Measurements from ENCODE around the gene GRIK2. TPM values are rescaled to one million over a fixed set of nuclear protein-coding genes. Genes with fewer than 3 reads are reported as not detected.

Gene GRIK2
- total and polyA plus RNA-seq, 2 donors (not counting 3 experiments of a cell fraction or from before 2014, with no cell fraction given): not detected

DNA sequence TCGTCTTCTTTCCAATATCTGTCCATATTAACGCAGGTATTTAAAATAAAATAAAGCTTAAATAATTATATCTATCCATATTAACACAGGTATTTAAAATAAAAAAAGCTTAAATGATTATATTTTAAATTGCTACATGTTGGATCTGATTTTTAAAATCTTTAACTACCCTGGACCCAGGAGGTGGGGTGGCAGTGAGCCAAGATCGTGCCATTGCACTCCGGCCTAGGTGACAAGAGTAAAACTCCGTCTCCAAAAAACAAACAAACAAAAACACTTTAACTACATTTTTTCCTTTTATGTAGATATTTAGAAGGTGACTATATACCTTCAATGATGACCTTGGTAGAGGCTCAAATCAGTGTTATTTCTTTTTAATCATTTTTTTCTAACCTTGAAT, 211.9 kb downstream of the GRIK2 start:
- no peak for FAIRE-seq
- Histone ChIP-seq H3K27me3 (ENCODE audit: control insufficient read depth in 2 of 2, insufficient read depth in 2 of 2, low read length in 2 of 2) (no peaks in the 10 kb centered on the region), H2AFZ (ENCODE audit: low read depth, low read length) (no peak overlapping the region), H3K9me1 (replicated peaks; ENCODE audit: control insufficient read depth, extremely low read depth, insufficient read depth, low read length) (no peaks in the 10 kb centered on the region), H3K9ac (replicated peaks; ENCODE audit: extremely low read depth, insufficient read depth, low read length) (no peak overlapping the region), H3K79me2 (ENCODE audit: control insufficient read depth, insufficient read depth, low read length) (no peaks in the 10 kb centered on the region), H3K4me1 (ENCODE audit: control insufficient read depth, extremely low read depth, insufficient read depth, low read length) (no peaks in the 10 kb centered on the region), H3K4me3 (replicated peaks in 1 of 3; ENCODE audit: insufficient read depth in 1 of 3, low read depth in 1 of 3, low read length in 3 of 3) (no peak overlapping the region), H3K36me3 (ENCODE audit: control insufficient read depth in 2 of 2, extremely low read depth in 1 of 2, insufficient read depth in 2 of 2, low read length in 2 of 2) (no peaks in the 10 kb centered on the region), H3K9me3 (replicated peaks; ENCODE audit: control insufficient read depth, insufficient read depth, low read length) (no peaks in the 10 kb centered on the region), H3K27ac (ENCODE audit: insufficient read depth, low read depth, low read length) (no peak overlapping the region), H3K4me2 (ENCODE audit: insufficient read depth, low read length) (no peak overlapping the region), H4K20me1 (replicated peaks; ENCODE audit: control insufficient read depth, extremely low read depth, insufficient read depth, low read length) (no peaks in the 10 kb centered on the region)
- ChIA-PET CTCF (no interaction called here), POLR2A (no interaction called here)
- DNase-seq (ENCODE audit: low read depth, low spot score): no peak
- dilution Hi-C loops (cut with MboI; ENCODE audit: extremely low pct_ligation_motif_present, low sequenced_read_pairs): no loop called here
- intact Hi-C loops (cut with micrococcal nuclease): no loop called here
- TF ChIP-seq EZH2 (IDR thresholded peaks at IDR 0.05; ENCODE audit: borderline replicate concordance, low read depth, low read length, severe bottlenecking): no peak
- TF ChIP-seq FOS (IDR thresholded peaks at IDR 0.05; ENCODE audit: borderline replicate concordance, insufficient read depth, low read length): no peak
- no peak for TF ChIP-seq MYC (IDR thresholded peaks at IDR 0.05; ENCODE audit: low read depth, low read length)
- no peak for TF ChIP-seq GATA2 (IDR thresholded peaks at IDR 0.05; ENCODE audit: insufficient read depth, insufficient read length, low read depth, low read length)
- TF ChIP-seq, protein P1, sequence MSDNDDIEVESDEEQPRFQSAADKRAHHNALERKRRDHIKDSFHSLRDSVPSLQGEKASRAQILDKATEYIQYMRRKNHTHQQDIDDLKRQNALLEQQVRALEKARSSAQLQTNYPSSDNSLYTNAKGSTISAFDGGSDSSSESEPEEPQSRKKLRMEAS (IDR thresholded peaks at IDR 0.05; ENCODE audit: insufficient read depth, insufficient read length): no peak
- no peak for TF ChIP-seq JUN (IDR thresholded peaks at IDR 0.05; ENCODE audit: borderline replicate concordance, insufficient read depth, insufficient read length, low read depth)
- BruUV-seq (replicated peaks): no TSS peak

DNA sequence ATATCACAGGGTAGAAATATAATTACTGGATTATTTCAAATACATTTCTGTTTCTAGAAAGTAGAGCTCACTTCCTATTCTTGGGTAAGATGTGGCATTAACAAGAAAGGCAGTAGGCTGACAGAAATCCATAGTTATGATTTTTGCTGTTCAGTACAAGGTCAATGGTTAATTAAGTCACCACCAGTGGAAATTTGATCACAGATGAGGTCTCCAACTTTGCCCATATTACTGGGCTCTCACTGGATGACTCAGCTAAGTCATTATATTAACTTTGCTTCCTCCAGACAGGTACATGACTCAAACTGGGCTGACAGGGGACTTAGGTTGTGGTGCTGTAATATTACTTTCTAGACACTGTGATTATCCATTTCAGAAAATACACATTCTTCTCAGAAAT, 212.4 kb downstream of the GRIK2 start:
- intact Hi-C loops (cut with micrococcal nuclease): no loop called here

More for the DNA sequence above, 212.4 kb downstream of the GRIK2 start:
- Histone ChIP-seq H3K9me3 (replicated peaks; ENCODE audit: control insufficient read depth, insufficient read depth, low read length) (no peaks in the 10 kb centered on the region), H3K27me3 (ENCODE audit: control insufficient read depth in 2 of 2, insufficient read depth in 2 of 2, low read length in 2 of 2) (no peaks in the 10 kb centered on the region), H3K4me3 (replicated peaks in 1 of 3; ENCODE audit: insufficient read depth in 1 of 3, low read depth in 1 of 3, low read length in 3 of 3) (no peak overlapping the region), H3K27ac (ENCODE audit: insufficient read depth, low read depth, low read length) (no peak overlapping the region), H3K36me3 (ENCODE audit: control insufficient read depth in 2 of 2, extremely low read depth in 1 of 2, insufficient read depth in 2 of 2, low read length in 2 of 2) (no peaks in the 10 kb centered on the region), H4K20me1 (replicated peaks; ENCODE audit: control insufficient read depth, extremely low read depth, insufficient read depth, low read length) (no peaks in the 10 kb centered on the region), H3K9ac (replicated peaks; ENCODE audit: extremely low read depth, insufficient read depth, low read length) (no peak overlapping the region), H3K79me2 (ENCODE audit: control insufficient read depth, insufficient read depth, low read length) (no peaks in the 10 kb centered on the region), H3K9me1 (replicated peaks; ENCODE audit: control insufficient read depth, extremely low read depth, insufficient read depth, low read length) (no peaks in the 10 kb centered on the region), H2AFZ (ENCODE audit: low read depth, low read length) (no peak overlapping the region), H3K4me1 (ENCODE audit: control insufficient read depth, extremely low read depth, insufficient read depth, low read length) (no peaks in the 10 kb centered on the region), H3K4me2 (ENCODE audit: insufficient read depth, low read length) (no peak overlapping the region)
- no TSS peak for BruUV-seq (replicated peaks)
- FAIRE-seq (no peak), DNase-seq (ENCODE audit: low read depth, low spot score) (no peak)
- TF ChIP-seq, protein P1 (IDR thresholded peaks at IDR 0.05; ENCODE audit: insufficient read depth, insufficient read length): no peak
- TF ChIP-seq GATA2 (IDR thresholded peaks at IDR 0.05; ENCODE audit: insufficient read depth, insufficient read length, low read depth, low read length): no peak
- TF ChIP-seq, protein P2, sequence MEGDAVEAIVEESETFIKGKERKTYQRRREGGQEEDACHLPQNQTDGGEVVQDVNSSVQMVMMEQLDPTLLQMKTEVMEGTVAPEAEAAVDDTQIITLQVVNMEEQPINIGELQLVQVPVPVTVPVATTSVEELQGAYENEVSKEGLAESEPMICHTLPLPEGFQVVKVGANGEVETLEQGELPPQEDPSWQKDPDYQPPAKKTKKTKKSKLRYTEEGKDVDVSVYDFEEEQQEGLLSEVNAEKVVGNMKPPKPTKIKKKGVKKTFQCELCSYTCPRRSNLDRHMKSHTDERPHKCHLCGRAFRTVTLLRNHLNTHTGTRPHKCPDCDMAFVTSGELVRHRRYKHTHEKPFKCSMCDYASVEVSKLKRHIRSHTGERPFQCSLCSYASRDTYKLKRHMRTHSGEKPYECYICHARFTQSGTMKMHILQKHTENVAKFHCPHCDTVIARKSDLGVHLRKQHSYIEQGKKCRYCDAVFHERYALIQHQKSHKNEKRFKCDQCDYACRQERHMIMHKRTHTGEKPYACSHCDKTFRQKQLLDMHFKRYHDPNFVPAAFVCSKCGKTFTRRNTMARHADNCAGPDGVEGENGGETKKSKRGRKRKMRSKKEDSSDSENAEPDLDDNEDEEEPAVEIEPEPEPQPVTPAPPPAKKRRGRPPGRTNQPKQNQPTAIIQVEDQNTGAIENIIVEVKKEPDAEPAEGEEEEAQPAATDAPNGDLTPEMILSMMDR (IDR thresholded peaks at IDR 0.05; ENCODE audit: extremely low read depth in 1 of 2, insufficient read depth in 1 of 2, low read depth in 1 of 2, low read length in 2 of 2): no peak
- no peak for TF ChIP-seq MYC (IDR thresholded peaks at IDR 0.05; ENCODE audit: low read depth, low read length)
- no peak for TF ChIP-seq POLR2AphosphoS5 (IDR thresholded peaks at IDR 0.05; ENCODE audit: insufficient read depth, low read depth, low read length)
- CTCF ChIA-PET: no interaction called here
- dilution Hi-C loops (cut with MboI; ENCODE audit: extremely low pct_ligation_motif_present, low sequenced_read_pairs): no loop called here
- POLR2A ChIA-PET: no interaction called here

Measured in endothelial cell of umbilical vein (primary cell).